ENCODE data around the gene RAET1L.
"Not testable (repeated sequence)": the region's sequence is repeated elsewhere in the genome, so short reads cannot be mapped to it uniquely, and the experiment has no call there.

GRCh38 chr6:150021870-150022269 lies 3.5 kb downstream of the RAET1L start:
- not testable (repeated sequence) for TF ChIP-seq CTCF (IDR thresholded peaks at IDR 0.05; ENCODE audit: borderline replicate concordance, extremely low read depth, low read length, poor library complexity, severe bottlenecking); EZH2 (IDR thresholded peaks at IDR 0.05; ENCODE audit: borderline replicate concordance, low read depth, low read length, severe bottlenecking)
